Liver (tissue), 3 donors: ENCODE data around the gene DZIP1.

Experiments used
- HNF4G ChIP-seq: IDR thresholded peaks from 2 replicates; pipeline ENCODE4 v1.6.1; 2016; ENCODE audit warnings: antibody characterized with exemption
- MAX ChIP-seq: IDR thresholded peaks from 2 replicates; pipeline ENCODE4 v1.6.1; 2016; ENCODE audit warnings: antibody characterized with exemption
- NR2F2 ChIP-seq: IDR thresholded peaks from 2 replicates; pipeline ENCODE4 v1.6.1; 2016; ENCODE audit warnings: antibody characterized with exemption
- REST ChIP-seq: IDR thresholded peaks from 2 replicates; pipeline ENCODE4 v1.6.1; 2016; ENCODE audit warnings: antibody characterized with exemption, mild to moderate bottlenecking
- SP1 ChIP-seq: IDR thresholded peaks from 2 replicates; pipeline ENCODE4 v1.6.1; 2018; ENCODE audit warnings: antibody characterized with exemption, mild to moderate bottlenecking
- YY1 ChIP-seq: IDR thresholded peaks from 2 replicates; pipeline ENCODE4 v1.6.1; 2016; ENCODE audit warnings: antibody characterized with exemption, mild to moderate bottlenecking
- ZBTB33 ChIP-seq: IDR thresholded peaks from 2 replicates; pipeline ENCODE4 v1.6.1; 2016; ENCODE audit warnings: antibody characterized with exemption
- TF ChIP-seq, protein P1 (sequence below): fragments of 150-350 bp; IDR thresholded peaks from 2 replicates; pipeline ENCODE4 v1.5.1; 2017; ENCODE audit warnings: improper control_type of control experiment, low read depth, low read length; ENCODE audit not compliant: missing input control
- donor health status: healthy.
- donor health status: healthy.

DNA sequence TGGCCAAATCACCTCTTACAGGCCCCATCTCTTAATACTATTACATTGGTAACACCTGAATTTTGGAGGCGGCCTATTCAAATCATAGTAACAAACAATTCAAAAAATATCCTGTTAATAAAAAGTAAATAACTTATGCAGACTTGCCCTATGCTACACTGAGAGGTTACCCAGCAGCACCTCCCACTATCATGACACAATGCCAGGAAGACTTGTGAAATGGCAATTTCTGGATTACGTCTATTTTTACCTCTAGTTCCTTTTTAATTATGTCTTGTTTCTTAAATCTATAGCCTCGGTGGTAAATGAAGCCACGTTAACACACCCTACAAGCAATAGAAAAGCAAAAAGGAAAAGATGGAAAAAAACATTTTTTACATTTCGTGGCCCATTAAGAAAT lies 6.2 kb upstream of the DZIP1 start:
- TF ChIP-seq, protein P1, sequence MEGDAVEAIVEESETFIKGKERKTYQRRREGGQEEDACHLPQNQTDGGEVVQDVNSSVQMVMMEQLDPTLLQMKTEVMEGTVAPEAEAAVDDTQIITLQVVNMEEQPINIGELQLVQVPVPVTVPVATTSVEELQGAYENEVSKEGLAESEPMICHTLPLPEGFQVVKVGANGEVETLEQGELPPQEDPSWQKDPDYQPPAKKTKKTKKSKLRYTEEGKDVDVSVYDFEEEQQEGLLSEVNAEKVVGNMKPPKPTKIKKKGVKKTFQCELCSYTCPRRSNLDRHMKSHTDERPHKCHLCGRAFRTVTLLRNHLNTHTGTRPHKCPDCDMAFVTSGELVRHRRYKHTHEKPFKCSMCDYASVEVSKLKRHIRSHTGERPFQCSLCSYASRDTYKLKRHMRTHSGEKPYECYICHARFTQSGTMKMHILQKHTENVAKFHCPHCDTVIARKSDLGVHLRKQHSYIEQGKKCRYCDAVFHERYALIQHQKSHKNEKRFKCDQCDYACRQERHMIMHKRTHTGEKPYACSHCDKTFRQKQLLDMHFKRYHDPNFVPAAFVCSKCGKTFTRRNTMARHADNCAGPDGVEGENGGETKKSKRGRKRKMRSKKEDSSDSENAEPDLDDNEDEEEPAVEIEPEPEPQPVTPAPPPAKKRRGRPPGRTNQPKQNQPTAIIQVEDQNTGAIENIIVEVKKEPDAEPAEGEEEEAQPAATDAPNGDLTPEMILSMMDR, result no peak
- TF ChIP-seq REST (no peak), ZBTB33 (no peak), SP1 (no peak), HNF4G (no peak), NR2F2 (no peak), MAX (no peak), YY1 (no peak)
